Measurements from ENCODE around the gene GGN. TPM values are rescaled to one million over a fixed set of nuclear protein-coding genes. Genes with fewer than 3 reads are reported as not detected.

Gene GGN
- total and polyA plus RNA-seq, 9 of the 15 experiments (the other 6 are each of a cell fraction or from before 2014, with no cell fraction given) = 0.15 to 0.33 TPM; not detected in 7

DNA sequence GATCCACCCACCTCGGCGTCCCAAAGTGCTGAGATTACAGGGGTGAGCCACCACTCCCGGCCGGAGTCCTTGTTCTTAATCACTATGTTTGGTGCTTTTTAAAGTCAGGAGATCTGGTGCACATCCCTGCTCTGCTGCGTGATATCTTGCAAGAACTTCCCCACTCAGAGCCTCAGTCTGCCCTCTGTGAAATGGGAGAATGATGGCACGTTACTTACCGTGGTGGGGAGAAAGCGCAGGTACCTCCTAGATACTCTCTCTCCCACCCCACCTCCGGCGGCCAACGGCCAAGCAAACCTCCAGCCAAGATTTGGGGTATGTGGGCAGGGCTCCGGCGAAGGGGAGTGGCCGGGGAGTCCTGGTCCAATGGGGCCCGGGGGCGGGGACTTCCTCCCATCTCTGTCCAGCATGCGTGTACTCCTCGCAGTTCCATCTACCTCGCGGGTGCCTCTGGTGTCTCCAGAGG is 45.5 kb upstream of the GGN start, which contains the start of gene RYR1 (continued):
- TF ChIP-seq, protein P1, sequence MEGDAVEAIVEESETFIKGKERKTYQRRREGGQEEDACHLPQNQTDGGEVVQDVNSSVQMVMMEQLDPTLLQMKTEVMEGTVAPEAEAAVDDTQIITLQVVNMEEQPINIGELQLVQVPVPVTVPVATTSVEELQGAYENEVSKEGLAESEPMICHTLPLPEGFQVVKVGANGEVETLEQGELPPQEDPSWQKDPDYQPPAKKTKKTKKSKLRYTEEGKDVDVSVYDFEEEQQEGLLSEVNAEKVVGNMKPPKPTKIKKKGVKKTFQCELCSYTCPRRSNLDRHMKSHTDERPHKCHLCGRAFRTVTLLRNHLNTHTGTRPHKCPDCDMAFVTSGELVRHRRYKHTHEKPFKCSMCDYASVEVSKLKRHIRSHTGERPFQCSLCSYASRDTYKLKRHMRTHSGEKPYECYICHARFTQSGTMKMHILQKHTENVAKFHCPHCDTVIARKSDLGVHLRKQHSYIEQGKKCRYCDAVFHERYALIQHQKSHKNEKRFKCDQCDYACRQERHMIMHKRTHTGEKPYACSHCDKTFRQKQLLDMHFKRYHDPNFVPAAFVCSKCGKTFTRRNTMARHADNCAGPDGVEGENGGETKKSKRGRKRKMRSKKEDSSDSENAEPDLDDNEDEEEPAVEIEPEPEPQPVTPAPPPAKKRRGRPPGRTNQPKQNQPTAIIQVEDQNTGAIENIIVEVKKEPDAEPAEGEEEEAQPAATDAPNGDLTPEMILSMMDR (IDR thresholded peaks at IDR 0.05 in 2 of 3, conservative IDR thresholded peaks at IDR 0.05 in 1 of 3; ENCODE audit: insufficient read depth in 2 of 3, low read depth in 1 of 3, low read length in 3 of 3) = no peak
- TF ChIP-seq, protein P2, sequence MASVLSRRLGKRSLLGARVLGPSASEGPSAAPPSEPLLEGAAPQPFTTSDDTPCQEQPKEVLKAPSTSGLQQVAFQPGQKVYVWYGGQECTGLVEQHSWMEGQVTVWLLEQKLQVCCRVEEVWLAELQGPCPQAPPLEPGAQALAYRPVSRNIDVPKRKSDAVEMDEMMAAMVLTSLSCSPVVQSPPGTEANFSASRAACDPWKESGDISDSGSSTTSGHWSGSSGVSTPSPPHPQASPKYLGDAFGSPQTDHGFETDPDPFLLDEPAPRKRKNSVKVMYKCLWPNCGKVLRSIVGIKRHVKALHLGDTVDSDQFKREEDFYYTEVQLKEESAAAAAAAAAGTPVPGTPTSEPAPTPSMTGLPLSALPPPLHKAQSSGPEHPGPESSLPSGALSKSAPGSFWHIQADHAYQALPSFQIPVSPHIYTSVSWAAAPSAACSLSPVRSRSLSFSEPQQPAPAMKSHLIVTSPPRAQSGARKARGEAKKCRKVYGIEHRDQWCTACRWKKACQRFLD (CRISPR knock-in tag; IDR thresholded peaks at IDR 0.05) = no peak
- TF ChIP-seq, protein P3, sequence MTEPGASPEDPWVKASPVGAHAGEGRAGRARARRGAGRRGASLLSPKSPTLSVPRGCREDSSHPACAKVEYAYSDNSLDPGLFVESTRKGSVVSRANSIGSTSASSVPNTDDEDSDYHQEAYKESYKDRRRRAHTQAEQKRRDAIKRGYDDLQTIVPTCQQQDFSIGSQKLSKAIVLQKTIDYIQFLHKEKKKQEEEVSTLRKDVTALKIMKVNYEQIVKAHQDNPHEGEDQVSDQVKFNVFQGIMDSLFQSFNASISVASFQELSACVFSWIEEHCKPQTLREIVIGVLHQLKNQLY (CRISPR knock-in tag; conservative IDR thresholded peaks at IDR 0.05) = no peak
- TF ChIP-seq SAFB2 (IDR thresholded peaks at IDR 0.05; ENCODE audit: borderline replicate concordance, low read depth, low read length, severe bottlenecking) (no peak), KAT8 (IDR thresholded peaks at IDR 0.05; ENCODE audit: low read depth) (no peak), TOE1 (IDR thresholded peaks at IDR 0.05; ENCODE audit: borderline replicate concordance) (no peak), TOE1 (CRISPR knock-in tag; IDR thresholded peaks at IDR 0.05; ENCODE audit: borderline replicate concordance, low read depth) (no peak), XRCC3 (IDR thresholded peaks at IDR 0.05) (no peak), GABPB2 (CRISPR knock-in tag; conservative IDR thresholded peaks at IDR 0.05) (no peak), YBX1 (IDR thresholded peaks at IDR 0.05) (no peak), GATAD2A (IDR thresholded peaks at IDR 0.05) (no peak), KDM4B (IDR thresholded peaks at IDR 0.05; ENCODE audit: borderline replicate concordance in 2 of 2, low read depth in 1 of 2) (no peak), MAZ (CRISPR knock-in tag; conservative IDR thresholded peaks at IDR 0.05 in 1 of 2, IDR thresholded peaks at IDR 0.05 in 1 of 2) (peak in 1 of 2 experiments; percentile 15; a peak in 2 of 4 replicates), BHLHE40 (IDR thresholded peaks at IDR 0.05; ENCODE audit: low read length) (0 out of 2 replicates have a peak, but pooled peaks have one; percentile 7), HMG20A (CRISPR knock-in tag; conservative IDR thresholded peaks at IDR 0.05) (no peak), RBFOX2 (IDR thresholded peaks at IDR 0.05; ENCODE audit: low read depth, low read length) (peak; percentile 53), EHMT2 (IDR thresholded peaks at IDR 0.05) (no peak), ZNF57 (CRISPR knock-in tag; IDR thresholded peaks at IDR 0.05) (no peak), ETV1 (tag; conservative IDR thresholded peaks at IDR 0.05; ENCODE audit: low read depth) (no peak)
- TF ChIP-seq, protein P4, sequence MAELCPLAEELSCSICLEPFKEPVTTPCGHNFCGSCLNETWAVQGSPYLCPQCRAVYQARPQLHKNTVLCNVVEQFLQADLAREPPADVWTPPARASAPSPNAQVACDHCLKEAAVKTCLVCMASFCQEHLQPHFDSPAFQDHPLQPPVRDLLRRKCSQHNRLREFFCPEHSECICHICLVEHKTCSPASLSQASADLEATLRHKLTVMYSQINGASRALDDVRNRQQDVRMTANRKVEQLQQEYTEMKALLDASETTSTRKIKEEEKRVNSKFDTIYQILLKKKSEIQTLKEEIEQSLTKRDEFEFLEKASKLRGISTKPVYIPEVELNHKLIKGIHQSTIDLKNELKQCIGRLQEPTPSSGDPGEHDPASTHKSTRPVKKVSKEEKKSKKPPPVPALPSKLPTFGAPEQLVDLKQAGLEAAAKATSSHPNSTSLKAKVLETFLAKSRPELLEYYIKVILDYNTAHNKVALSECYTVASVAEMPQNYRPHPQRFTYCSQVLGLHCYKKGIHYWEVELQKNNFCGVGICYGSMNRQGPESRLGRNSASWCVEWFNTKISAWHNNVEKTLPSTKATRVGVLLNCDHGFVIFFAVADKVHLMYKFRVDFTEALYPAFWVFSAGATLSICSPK (IDR thresholded peaks at IDR 0.05; ENCODE audit: borderline replicate concordance) = no peak
- TF ChIP-seq, protein P5, sequence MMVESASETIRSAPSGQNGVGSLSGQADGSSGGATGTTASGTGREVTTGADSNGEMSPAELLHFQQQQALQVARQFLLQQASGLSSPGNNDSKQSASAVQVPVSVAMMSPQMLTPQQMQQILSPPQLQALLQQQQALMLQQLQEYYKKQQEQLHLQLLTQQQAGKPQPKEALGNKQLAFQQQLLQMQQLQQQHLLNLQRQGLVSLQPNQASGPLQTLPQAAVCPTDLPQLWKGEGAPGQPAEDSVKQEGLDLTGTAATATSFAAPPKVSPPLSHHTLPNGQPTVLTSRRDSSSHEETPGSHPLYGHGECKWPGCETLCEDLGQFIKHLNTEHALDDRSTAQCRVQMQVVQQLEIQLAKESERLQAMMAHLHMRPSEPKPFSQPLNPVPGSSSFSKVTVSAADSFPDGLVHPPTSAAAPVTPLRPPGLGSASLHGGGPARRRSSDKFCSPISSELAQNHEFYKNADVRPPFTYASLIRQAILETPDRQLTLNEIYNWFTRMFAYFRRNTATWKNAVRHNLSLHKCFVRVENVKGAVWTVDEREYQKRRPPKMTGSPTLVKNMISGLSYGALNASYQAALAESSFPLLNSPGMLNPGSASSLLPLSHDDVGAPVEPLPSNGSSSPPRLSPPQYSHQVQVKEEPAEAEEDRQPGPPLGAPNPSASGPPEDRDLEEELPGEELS (CRISPR knock-in tag; IDR thresholded peaks at IDR 0.05; ENCODE audit: borderline replicate concordance) = no peak

All from K562 (cell line).